HG03060 (cell line): ENCODE data around the gene CDH22.

Source experiments
- ATAC-seq: cut with Tn5 transposase; IDR thresholded peaks from one replicate; pipeline ENCODE4 v1.9.1; 2021; ENCODE audit warnings: low read depth, moderate number of reproducible peaks; ENCODE audit not compliant: unreplicated experiment

CDH22 gene

GRCh38 chr20:46220455-46221207, 87.7 kb downstream of the CDH22 start:
- no peak for ATAC-seq

GRCh38 chr20:46219920-46220319, 88.4 kb downstream of the CDH22 start:
- ATAC-seq = no peak

DNA sequence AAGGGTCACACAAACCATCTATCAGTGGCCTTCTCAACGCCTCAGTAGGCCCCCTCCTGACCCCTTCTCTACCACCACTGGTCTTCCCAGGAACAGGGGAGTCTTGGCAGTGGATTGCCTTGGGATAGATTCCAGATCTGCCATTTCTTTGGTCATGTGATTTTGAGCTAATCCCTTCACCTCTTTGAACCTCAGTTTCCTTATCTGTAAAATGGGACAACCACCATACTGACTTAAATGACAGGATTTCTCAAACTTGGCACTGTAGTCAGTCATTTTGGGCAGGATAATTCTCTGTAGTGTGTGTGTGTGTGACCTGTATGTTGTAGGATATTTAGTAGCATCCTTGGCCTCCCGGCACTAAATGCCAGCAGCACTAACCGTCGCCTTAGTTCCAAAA, 89.1 kb downstream of the CDH22 start:
- no peak for ATAC-seq

DNA sequence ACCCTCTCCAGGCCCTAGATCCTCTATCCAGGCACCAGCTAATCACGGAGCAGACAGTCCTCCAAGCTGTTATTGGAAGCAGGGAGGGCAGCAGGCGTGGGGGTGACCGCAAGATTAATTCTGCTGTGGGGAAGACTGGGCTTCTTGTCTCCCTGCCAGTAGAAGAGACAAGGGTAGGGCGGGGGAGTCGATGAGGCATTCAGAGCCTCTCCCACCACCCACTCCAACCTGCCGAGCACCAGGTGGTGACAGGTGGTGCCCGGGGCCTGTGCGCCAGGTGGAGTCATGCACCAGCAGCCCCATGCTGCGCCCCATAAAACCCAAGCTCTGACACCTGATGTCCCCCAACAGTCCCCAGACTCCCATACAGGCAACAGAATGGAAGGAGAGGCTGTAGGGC, 89.6 kb downstream of the CDH22 start:
- ATAC-seq = no peak

DNA sequence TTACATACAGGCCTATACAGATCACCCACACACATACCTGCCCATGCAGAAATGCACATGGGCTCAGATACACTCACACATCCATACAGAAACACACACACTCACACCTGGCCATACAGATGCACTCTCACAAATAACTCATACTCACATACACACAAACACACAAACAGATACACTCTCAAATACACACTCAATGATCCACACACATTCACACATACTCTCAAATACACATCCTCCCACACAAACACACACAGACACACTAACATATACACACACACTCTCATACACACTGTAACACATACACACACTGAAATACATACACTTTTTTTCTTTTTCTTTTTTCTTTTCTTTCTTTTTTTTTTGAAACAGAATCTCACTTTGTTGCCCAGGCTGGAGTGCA, 90.7 kb downstream of the CDH22 start:
- ATAC-seq = no peak

DNA sequence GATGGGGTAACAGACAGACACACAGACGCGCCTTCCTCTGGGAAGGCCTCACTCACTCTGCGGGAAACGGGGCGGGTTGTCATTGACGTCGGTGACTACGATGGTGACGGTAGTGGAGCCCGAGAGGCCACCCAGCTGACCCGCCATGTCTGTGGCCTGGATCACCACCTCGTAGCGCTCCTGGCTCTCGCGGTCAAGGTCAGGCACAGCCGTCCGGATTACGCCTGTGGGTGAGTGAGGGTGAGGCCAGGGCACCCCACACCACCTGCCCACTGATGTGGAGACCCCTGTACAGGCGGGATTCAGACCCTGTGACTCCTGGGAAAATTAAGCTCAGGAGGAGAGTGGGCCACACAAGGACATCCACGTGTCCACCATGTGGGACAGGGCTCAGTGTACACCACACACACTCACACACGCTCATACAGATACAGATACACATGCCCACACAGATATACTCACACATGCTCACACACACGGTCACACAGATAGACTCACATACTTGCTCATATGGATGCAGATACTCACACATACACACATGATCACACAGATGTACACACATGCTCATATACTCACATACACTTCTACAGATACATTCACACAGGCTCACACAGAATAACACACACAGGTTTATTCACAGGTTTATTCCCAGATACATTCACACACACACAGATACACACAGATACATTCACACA, 91.4 kb downstream of the CDH22 start:
- ATAC-seq = no peak

DNA sequence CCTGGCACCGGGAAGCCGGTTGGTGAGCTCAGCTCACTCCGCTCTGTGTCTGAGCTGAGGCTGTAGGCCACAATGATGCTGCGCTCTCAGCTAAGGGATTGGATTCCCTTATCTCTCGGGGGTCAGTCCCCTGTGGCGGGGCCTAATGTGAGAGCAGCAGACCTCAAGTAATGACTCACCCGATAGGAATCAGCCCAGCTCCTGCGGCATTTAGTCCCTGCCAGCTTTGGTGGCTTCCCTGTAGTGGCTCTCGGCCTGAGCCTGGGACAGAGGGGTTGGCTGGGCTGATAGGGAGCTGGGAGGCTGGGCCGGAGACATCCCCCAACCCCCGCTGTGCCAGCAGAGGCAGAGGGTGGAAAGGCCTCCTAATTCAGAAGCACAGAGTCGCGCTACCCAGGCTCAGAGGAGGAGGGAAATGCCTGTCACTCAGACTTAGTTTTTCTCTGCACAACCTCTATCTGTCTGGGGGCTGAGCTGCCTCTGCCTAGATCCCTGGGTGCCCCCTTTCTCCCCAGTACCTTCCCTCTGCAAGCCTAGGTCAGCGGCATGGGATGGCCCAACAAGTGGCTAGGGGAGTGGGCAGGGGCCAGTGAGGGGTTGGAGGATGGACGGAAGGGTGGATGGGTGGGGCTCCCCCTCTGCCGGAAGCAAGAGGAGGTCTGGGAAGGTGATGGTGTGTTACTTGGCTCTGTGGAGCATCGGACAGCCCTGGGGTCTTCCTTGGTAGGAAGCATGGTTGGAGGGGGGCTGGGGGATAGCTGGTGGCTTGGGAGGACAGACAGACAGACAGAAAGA, 92.2 kb downstream of the CDH22 start:
- ATAC-seq = no peak

DNA sequence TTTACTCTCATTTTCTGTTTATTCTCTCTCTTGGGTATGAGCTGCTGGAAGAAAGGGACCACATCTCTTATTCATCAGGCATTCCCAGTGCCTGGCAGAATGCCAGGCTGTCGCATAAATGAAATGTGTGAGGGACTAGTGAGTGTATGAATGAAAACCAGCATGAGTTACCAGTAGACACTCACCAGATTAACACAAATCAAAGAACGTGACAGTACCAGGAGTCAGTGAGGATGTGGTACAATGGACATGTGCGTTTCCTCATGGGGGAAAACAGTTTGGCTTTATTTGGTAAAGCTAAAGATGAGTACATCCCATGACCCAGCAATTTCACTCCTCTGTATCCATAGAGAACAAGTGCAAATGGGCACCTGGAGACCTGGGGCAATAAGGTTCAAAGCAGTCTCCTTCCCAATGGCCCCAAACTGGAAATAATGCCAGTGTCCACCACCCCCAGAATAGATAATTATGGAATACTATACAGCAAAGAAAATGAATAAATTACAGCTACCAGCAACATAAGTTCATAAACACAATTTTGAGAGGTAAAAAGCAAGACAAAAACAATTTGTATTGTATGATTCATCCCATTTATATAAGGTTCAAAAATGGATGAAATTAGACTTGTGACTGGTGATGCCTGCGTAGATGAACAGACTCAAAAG, 93.3 kb downstream of the CDH22 start:
- ATAC-seq = no peak

- ATAC-seq = no peak
Measured at GRCh38 chr20:46213946-46214823, 94.1 kb downstream of the CDH22 start.

DNA sequence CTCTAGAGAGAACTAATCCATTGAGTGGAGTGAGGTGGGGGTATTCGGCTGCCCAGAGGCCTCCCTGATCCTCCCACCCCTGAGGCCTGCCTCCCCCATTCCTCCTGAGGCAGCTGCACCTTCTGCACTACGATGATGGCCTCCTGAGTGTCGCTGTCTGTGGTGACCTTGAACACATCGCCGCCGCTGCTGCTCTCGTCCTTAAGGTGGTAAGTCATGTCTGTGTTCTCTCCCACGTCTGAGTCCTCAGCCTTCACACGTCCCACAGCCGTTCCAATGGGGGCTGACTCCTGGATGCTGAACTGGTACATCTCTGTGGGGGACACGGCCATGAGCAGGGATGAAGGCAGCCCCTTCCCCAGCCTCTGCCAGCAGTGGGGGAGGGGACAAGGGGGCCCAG, 95.4 kb downstream of the CDH22 start:
- no peak for ATAC-seq

- no peak for ATAC-seq
Measured at GRCh38 chr20:46212252-46212651, 96.0 kb downstream of the CDH22 start.

- ATAC-seq = no peak
Measured at GRCh38 chr20:46211331-46211722, 97.0 kb downstream of the CDH22 start.

DNA sequence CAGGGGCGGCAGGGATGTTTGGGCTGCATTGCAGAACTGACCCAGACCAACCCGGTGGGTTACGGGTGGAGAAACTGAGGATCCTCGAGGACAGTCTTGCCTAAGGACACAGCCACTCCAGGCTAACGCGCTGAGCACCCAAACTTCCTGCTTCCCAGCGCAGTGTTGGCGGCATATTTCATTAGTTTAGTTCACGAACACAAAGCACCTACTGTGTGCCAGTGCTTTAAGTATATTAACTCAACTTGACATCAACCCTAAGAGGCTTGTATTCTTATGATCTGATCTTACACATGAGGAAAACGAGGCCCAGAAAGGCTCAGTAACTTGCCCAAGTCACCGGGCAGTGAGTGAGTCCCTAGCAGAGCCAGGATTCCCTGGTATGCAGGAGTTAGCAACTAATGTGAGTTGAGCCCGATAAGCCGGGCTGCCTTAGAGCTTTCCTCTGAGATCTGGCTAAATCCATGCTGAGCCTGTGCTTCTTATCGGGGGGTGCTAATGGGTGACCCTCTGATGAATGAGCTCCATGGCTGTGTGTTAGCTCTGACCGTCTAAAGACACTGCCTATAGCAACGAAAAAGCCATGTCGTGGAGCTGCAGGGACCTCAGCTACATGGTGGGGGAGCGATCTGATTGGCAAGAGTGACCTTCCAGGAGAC, 97.5 kb downstream of the CDH22 start:
- no peak for ATAC-seq

- no peak for ATAC-seq
Measured at GRCh38 chr20:46209930-46210671, 98.2 kb downstream of the CDH22 start.

GRCh38 chr20:46207793-46208192, 100.5 kb downstream of the CDH22 start:
- no peak for ATAC-seq

- no peak for ATAC-seq
Measured at GRCh38 chr20:46206992-46207549, 101.2 kb downstream of the CDH22 start.

DNA sequence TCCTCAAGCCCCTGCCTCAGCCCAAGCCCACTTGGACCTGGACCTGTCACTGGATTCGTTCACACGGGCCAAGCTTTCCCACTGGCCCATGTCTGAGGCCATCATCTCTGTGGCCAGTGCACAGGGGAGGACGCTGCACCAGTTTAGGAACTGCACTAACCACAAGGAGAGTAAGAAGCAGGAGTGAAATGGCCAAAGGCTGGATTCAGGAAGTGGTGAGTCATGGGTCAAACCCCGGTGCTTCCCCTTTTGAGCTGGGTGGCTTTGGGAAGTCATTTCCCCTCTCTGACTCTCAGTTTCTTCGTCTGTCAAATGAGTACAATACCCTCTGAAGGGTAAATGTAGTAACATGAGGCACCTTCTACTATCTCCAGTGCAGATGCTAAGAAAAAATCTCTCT, 102.3 kb downstream of the CDH22 start:
- no peak for ATAC-seq

DNA sequence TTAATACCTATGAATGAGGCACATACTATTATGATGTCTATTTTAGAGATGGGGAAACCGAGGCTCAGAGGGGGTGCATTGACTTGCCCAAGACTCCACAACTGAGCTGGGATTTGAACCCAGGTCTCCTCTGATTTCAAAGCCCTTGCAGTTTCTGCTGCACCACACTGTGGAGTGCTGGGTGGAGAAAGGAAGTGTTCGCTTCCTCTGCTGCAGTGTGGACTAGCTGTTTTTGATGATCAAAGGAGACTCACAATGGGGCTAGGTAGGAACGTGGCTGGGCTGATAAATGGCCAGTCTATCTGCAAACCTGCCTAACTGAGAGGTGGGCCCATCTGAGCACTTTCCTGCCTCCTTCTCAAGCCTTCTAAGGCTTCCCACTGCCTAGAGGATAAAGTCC, 102.9 kb downstream of the CDH22 start:
- ATAC-seq = no peak
